ENCODE measurements around the gene SATB1. TPM values are rescaled to one million over a fixed set of nuclear protein-coding genes. Genes with fewer than 3 reads are reported as not detected.

The SATB1 gene
- 10 to 100 TPM; 34.0 to 53.2 (median 50.7) TPM for total RNA-seq
- 10 to 100 TPM in 2 of 3 donors, 1 to 10 TPM in 1; 6.4 to 27.8 (median 24.4) TPM for polyA plus RNA-seq
- long read RNA-seq, donor 1, full-length matches to known transcripts = 22 of 29 reads
- long read RNA-seq, donor 1, partial matches to known transcripts = 5 of 29 reads
- long read RNA-seq, donor 1, other reads (novel, unspliced or antisense) = 2 of 29 reads
- long read RNA-seq, donor 2, full-length matches to known transcripts = 28 of 41 reads
- long read RNA-seq, donor 2, partial matches to known transcripts = 9 of 41 reads
- long read RNA-seq, donor 2, other reads (novel, unspliced or antisense) = 4 of 41 reads

GRCh38 chr3:18424729-18425640, at the start of gene SATB1:
TSS of gene SATB1 (minus strand) at chr3:18425339. CDS start at chr3:18420967, 4,372 bp downstream.
- no peak for TF ChIP-seq CTCF (IDR thresholded peaks at IDR 0.05)
- H3K4me3 ChIP-seq = peak within 1 kb of the TSS; percentile 89
- intact Hi-C loops (cut with DNase I) = no loop called here
- peak; percentile 83 to 86 (median 84) for ATAC-seq
- peak; percentile 85 to 90 for DNase-seq
- no peaks in the 10 kb centered on the region for H3K9me3 ChIP-seq
- peaks cover 0 to 7% of the 10 kb centered on the region in 2 donors for H3K36me3 ChIP-seq (ENCODE audit: insufficient read depth in 1 of 2, low read depth in 1 of 2)
- 0% methylated on average over 51 to 89 of the region's 89 CpGs for WGBS, 3 donors
- H3K27me3 ChIP-seq (ENCODE audit: insufficient read depth in 3 of 3, low read length in 2 of 3) = no peaks in the 10 kb centered on the region
- H3K4me1 ChIP-seq = peaks cover 3% of the 10 kb centered on the region
- H3K27ac ChIP-seq = peak within 1 kb of the TSS; percentile 97

- no peaks in the 10 kb centered on the region for H3K27me3 ChIP-seq (ENCODE audit: insufficient read depth in 3 of 3, low read length in 2 of 3)
- H3K4me1 ChIP-seq = no peaks in the 10 kb centered on the region
- no peak for TF ChIP-seq CTCF (IDR thresholded peaks at IDR 0.05)
- H3K36me3 ChIP-seq (ENCODE audit: insufficient read depth in 1 of 2, low read depth in 1 of 2) = no peaks in the 10 kb centered on the region
- no peak overlapping the region for H3K4me3 ChIP-seq
- H3K9me3 ChIP-seq = no peaks in the 10 kb centered on the region
- H3K27ac ChIP-seq = no peak overlapping the region
- WGBS, 3 donors = 70 to 82% (median 75%) methylated on average over 2 of the region's 2 CpGs
- intact Hi-C loops (cut with DNase I) = no loop called here
- ATAC-seq = no peak
- DNase-seq = no peak
Observed at GRCh38 chr3:18474202-18474601, 49.1 kb upstream of the SATB1 start.

- no peaks in the 10 kb centered on the region for H3K4me1 ChIP-seq
- intact Hi-C loops (cut with DNase I) = no loop called here
- H3K9me3 ChIP-seq = no peaks in the 10 kb centered on the region
- ATAC-seq (no peak), DNase-seq (no peak)
- TF ChIP-seq CTCF (IDR thresholded peaks at IDR 0.05) = no peak
- H3K4me3 ChIP-seq = no peak overlapping the region
- H3K27me3 ChIP-seq (ENCODE audit: insufficient read depth in 3 of 3, low read length in 2 of 3) = no peaks in the 10 kb centered on the region
- no peaks in the 10 kb centered on the region for H3K36me3 ChIP-seq (ENCODE audit: insufficient read depth in 1 of 2, low read depth in 1 of 2)
- 56 to 61% (median 58%) methylated on average over 1 of the region's 1 CpG for WGBS, 3 donors
- no peak overlapping the region for H3K27ac ChIP-seq
Observed at GRCh38 chr3:18469775-18470174, 44.6 kb upstream of the SATB1 start.

GRCh38 chr3:18466136-18466535, 41.0 kb upstream of the SATB1 start:
- no peaks in the 10 kb centered on the region for H3K4me1 ChIP-seq
- no peaks in the 10 kb centered on the region for H3K36me3 ChIP-seq (ENCODE audit: insufficient read depth in 1 of 2, low read depth in 1 of 2)
- H3K9me3 ChIP-seq = peaks cover 4% of the 10 kb centered on the region
- no peak for TF ChIP-seq CTCF (IDR thresholded peaks at IDR 0.05)
- H3K27me3 ChIP-seq (ENCODE audit: insufficient read depth in 3 of 3, low read length in 2 of 3) = no peaks in the 10 kb centered on the region
- no peak for ATAC-seq
- intact Hi-C loops (cut with DNase I) = no loop called here
- no peak overlapping the region for H3K27ac ChIP-seq
- H3K4me3 ChIP-seq = no peak overlapping the region
- DNase-seq = no peak
- WGBS, 3 donors = 88 to 97% (median 91%) methylated on average over 1 of the region's 1 CpG
